H9 (cell line): ENCODE results near the gene SPHKAP. TPM values are rescaled to one million over a fixed set of nuclear protein-coding genes. Genes with fewer than 3 reads are reported as not detected.

Experiments used
- DNase-seq: peaks from one replicate; pipeline ENCODE4 v3.0.0-alpha.2; 2017
- H2AFZ ChIP-seq: one replicate; pipeline ENCODE4 v1.6.1; 2013; ENCODE audit warnings: mild to moderate bottlenecking, low read length, control low read depth, moderate library complexity
- H2AK5ac ChIP-seq: 2 replicates; pipeline ENCODE4 v1.6.1; 2013; ENCODE audit warnings: low read length, control low read depth, mixed read lengths; ENCODE audit not compliant: insufficient read length
- H2BK120ac ChIP-seq: one replicate; pipeline ENCODE4 v1.6.1; 2013; ENCODE audit warnings: low read depth, mild to moderate bottlenecking, low read length, control low read depth, inconsistent platforms; ENCODE audit not compliant: poor library complexity, severe bottlenecking
- H2BK12ac ChIP-seq: 2 replicates; pipeline ENCODE4 v1.6.1; 2013; ENCODE audit warnings: low read length, control low read depth, mixed read lengths, low read depth; ENCODE audit not compliant: insufficient read length
- H2BK15ac ChIP-seq: 2 replicates; pipeline ENCODE4 v1.6.1; 2013; ENCODE audit warnings: low read depth, low read length, control low read depth
- H2BK20ac ChIP-seq: one replicate; pipeline ENCODE4 v1.6.1; 2013; ENCODE audit warnings: low read depth, mild to moderate bottlenecking, low read length, control low read depth, inconsistent platforms; ENCODE audit not compliant: poor library complexity, severe bottlenecking
- H2BK5ac ChIP-seq: 2 replicates; pipeline ENCODE4 v1.6.1; 2013; ENCODE audit warnings: low read length, control low read depth, mixed read lengths; ENCODE audit not compliant: insufficient read length
- H3K14ac ChIP-seq: 2 replicates; pipeline ENCODE4 v1.6.1; 2013; ENCODE audit warnings: low read length, control low read depth; ENCODE audit not compliant: insufficient read depth
- H3K18ac ChIP-seq: 2 replicates; pipeline ENCODE4 v1.6.1; 2013; ENCODE audit warnings: low read depth, mild to moderate bottlenecking, mixed read lengths, low read length, control low read depth; ENCODE audit not compliant: insufficient read length
- H3K23ac ChIP-seq: 2 replicates; pipeline ENCODE4 v1.6.1; 2013; ENCODE audit warnings: low read length, control low read depth, mixed read lengths, low read depth; ENCODE audit not compliant: insufficient read length
- H3K23me2 ChIP-seq: 2 replicates; pipeline ENCODE4 v1.6.1; 2013; ENCODE audit warnings: low read depth, mild to moderate bottlenecking, mixed read lengths, low read length, control low read depth; ENCODE audit not compliant: insufficient read length, poor library complexity, severe bottlenecking
- H3K27ac ChIP-seq: 2 replicates; pipeline ENCODE4 v1.5.1; 2013; ENCODE audit warnings: low read length, control low read depth, mixed read lengths, low read depth; ENCODE audit not compliant: insufficient read length
- H3K27me3 ChIP-seq: 2 replicates; pipeline ENCODE4 v1.6.1; 2013; ENCODE audit warnings: low read length, control low read depth, inconsistent platforms; ENCODE audit not compliant: insufficient read depth
- H3K4ac ChIP-seq: 2 replicates; pipeline ENCODE4 v1.6.1; 2013; ENCODE audit warnings: low read depth, mild to moderate bottlenecking, control low read depth, inconsistent platforms, low read length, moderate library complexity
- H3K4me1 ChIP-seq: 2 replicates; pipeline ENCODE4 v1.6.1; 2013; ENCODE audit warnings: low read length, control low read depth, inconsistent platforms; ENCODE audit not compliant: insufficient read depth
- H3K4me2 ChIP-seq: 2 replicates; pipeline ENCODE4 v1.6.1; 2013; ENCODE audit warnings: low read length, control low read depth, mixed read lengths; ENCODE audit not compliant: insufficient read length, insufficient read depth
- H3K56ac ChIP-seq: 2 replicates; pipeline ENCODE4 v1.6.1; 2013; ENCODE audit warnings: low read depth, mild to moderate bottlenecking, mixed read lengths, low read length, control low read depth; ENCODE audit not compliant: insufficient read length
- H3K79me1 ChIP-seq: 2 replicates; pipeline ENCODE4 v1.6.1; 2013; ENCODE audit warnings: low read depth, mild to moderate bottlenecking, moderate library complexity, low read length, control low read depth, inconsistent platforms; ENCODE audit not compliant: insufficient read depth, poor library complexity, severe bottlenecking
- H3K79me2 ChIP-seq: 2 replicates; pipeline ENCODE4 v1.6.1; 2013; ENCODE audit warnings: low read length, control low read depth, inconsistent platforms; ENCODE audit not compliant: insufficient read depth
- H3K9ac ChIP-seq: 2 replicates; pipeline ENCODE4 v1.6.1; 2013; ENCODE audit warnings: low read length, control low read depth, mixed read lengths; ENCODE audit not compliant: insufficient read length; ENCODE audit errors: extremely low read depth
- H3K9me3 ChIP-seq: one replicate; pipeline ENCODE4 v1.6.1; 2013; ENCODE audit warnings: low read depth, low read length, inconsistent platforms; ENCODE audit not compliant: control insufficient read depth
- H3T11ph ChIP-seq: one replicate; pipeline ENCODE4 v1.6.1; 2013; ENCODE audit warnings: mild to moderate bottlenecking, low read length, control low read depth, inconsistent platforms
- H4K20me1 ChIP-seq: one replicate; pipeline ENCODE4 v1.6.1; 2013; ENCODE audit not compliant: control insufficient read depth, insufficient read length, insufficient read depth
- H4K5ac ChIP-seq: 2 replicates; pipeline ENCODE4 v1.6.1; 2013; ENCODE audit warnings: low read depth, mild to moderate bottlenecking, mixed read lengths, low read length, control low read depth; ENCODE audit not compliant: insufficient read length
- H4K8ac ChIP-seq: replicated peaks from 2 replicates; pipeline ENCODE4 v1.6.1; 2013; ENCODE audit warnings: low read length, control low read depth, mixed read lengths, low read depth; ENCODE audit not compliant: insufficient read length
- H4K91ac ChIP-seq: 2 replicates; pipeline ENCODE4 v1.6.1; 2013; ENCODE audit warnings: low read depth, mild to moderate bottlenecking, moderate library complexity, mixed read lengths, low read length, control low read depth; ENCODE audit not compliant: insufficient read length
- H3K27ac Mint-ChIP-seq, 3 experiments: 2 replicates in 2 of 3; 3 replicates in 1 of 3; pipeline ENCODE4 v1.8.0; 2020 to 2021; ENCODE audit warnings: mixed read lengths in 3 of 3, mild to moderate bottlenecking in 1 of 3, moderate library complexity in 1 of 3
- H3K27me3 Mint-ChIP-seq: 2 replicates; pipeline ENCODE4 v1.8.0; 2021; ENCODE audit warnings: low read depth, mild to moderate bottlenecking, moderate library complexity, mixed read lengths
- H3K36me3 Mint-ChIP-seq, 3 experiments: 2 replicates in 2 of 3; 3 replicates in 1 of 3; pipeline ENCODE4 v1.8.0; 2020 to 2021; ENCODE audit warnings: low read depth in 3 of 3, mixed read lengths in 3 of 3; ENCODE audit not compliant: insufficient read depth in 1 of 3
- H3K4me1 Mint-ChIP-seq, 2 experiments: 2 replicates each; pipeline ENCODE4 v1.8.0; 2020; ENCODE audit warnings: mixed read lengths in 2 of 2
- H3K4me3 Mint-ChIP-seq, 2 experiments: 2 replicates in 1 of 2; 3 replicates in 1 of 2; pipeline ENCODE4 v1.8.0; 2020 to 2021; ENCODE audit warnings: mild to moderate bottlenecking in 2 of 2, mixed read lengths in 2 of 2, moderate library complexity in 1 of 2
- H3K9me3 Mint-ChIP-seq, 2 experiments: 2 replicates in 1 of 2; 3 replicates in 1 of 2; pipeline ENCODE4 v1.8.0; 2020; ENCODE audit warnings: mild to moderate bottlenecking in 2 of 2, mixed read lengths in 2 of 2, moderate library complexity in 1 of 2
- CTCF ChIP-seq: fragments of 200-600 bp; sonication (generic); conservative IDR thresholded peaks from 3 replicates; pipeline ENCODE4 v1.8.0; 2021; ENCODE audit warnings: antibody characterized with exemption, mild to moderate bottlenecking
- WGBS: extraction: QIAGEN DNeasy Blood & Tissue Kit; methylation state at CpG from one replicate; pipeline ENCODE4 v1.1.7; 2013; ENCODE audit warnings: missing lambda C conversion rate, low lambda C conversion rate, mixed read lengths; ENCODE audit not compliant: insufficient read length; ENCODE audit errors: extremely low coverage; 5-methylcytosine and 5-hydroxymethylcytosine counted together
- total RNA-seq: library from RNA; stranded (reverse); gene quantifications from 2 replicates; pipeline ENCODE4 v1.2.1, GENCODE V29; 2021

The SPHKAP gene
- total RNA-seq, 1 experiment from 2014 or later, result not detected

GRCh38 chr2:228084717-228085116 is 96.8 kb downstream of the SPHKAP start:
- Histone ChIP-seq H2AK5ac (no peak overlapping the region), H3K4me2 (no peak overlapping the region), H3K4ac (no peak overlapping the region), H2BK120ac (no peak overlapping the region), H3T11ph (no peak overlapping the region), H3K56ac (no peak overlapping the region), H2AFZ (no peak overlapping the region), H3K18ac (no peak overlapping the region), H2BK20ac (no peak overlapping the region), H3K23ac (no peak overlapping the region), H3K4me1 (no peaks in the 10 kb centered on the region), H3K27me3 (no peaks in the 10 kb centered on the region), H3K27ac (no peak overlapping the region), H4K5ac (no peak overlapping the region), H3K79me1 (no peaks in the 10 kb centered on the region), H4K8ac (no peak overlapping the region), H3K79me2 (no peaks in the 10 kb centered on the region), H2BK12ac (no peak overlapping the region), H3K23me2 (no peaks in the 10 kb centered on the region), H3K9me3 (peaks cover 3% of the 10 kb centered on the region), H3K9ac (no peak overlapping the region), H3K14ac (no peak overlapping the region), H4K91ac (no peak overlapping the region), H2BK15ac (no peak overlapping the region), H2BK5ac (no peak overlapping the region), H4K20me1 (no peaks in the 10 kb centered on the region)
- Mint-ChIP-seq H3K4me3 (no peak overlapping the region), H3K27ac (no peak overlapping the region), H3K9me3 (peaks cover 9 to 11% of the 10 kb centered on the region in 2 experiments; a peak in 4 of 5 replicates), H3K4me1 (peaks cover 2% of the 10 kb centered on the region in 2 experiments; a peak in 2 of 4 replicates), H3K36me3 (peaks cover 5 to 9% (median 7%) of the 10 kb centered on the region in 3 experiments; a peak in 5 of 7 replicates), H3K27me3 (no peaks in the 10 kb centered on the region)
- no CpG with 5 or more reads among the region's 2 CpGs for WGBS
- no peak for DNase-seq
- TF ChIP-seq CTCF, result no peak
